Inflammatory macrophage treated with lipopolysaccharide for 1 hour (primary cell): ENCODE measurements around the gene SPSB1.

ENCODE experiments used
- DNase-seq, 2 donors: peaks; one replicate each; pipeline ENCODE4 v3.0.0-alpha.2; 2020 to 2022

SPSB1 gene

GRCh38 chr1:9320520-9321479 is 28.1 kb downstream of the SPSB1 start:
- no peak for DNase-seq

GRCh38 chr1:9321480-9321849 is 28.8 kb downstream of the SPSB1 start:
- DNase-seq, result peak in 1 of 2 donors; percentile 20

GRCh38 chr1:9321986-9322660 is 29.4 kb downstream of the SPSB1 start:
- no peak for DNase-seq

GRCh38 chr1:9322661-9323244 is 30.1 kb downstream of the SPSB1 start:
- no peak for DNase-seq

- no peak for DNase-seq
Measured at GRCh38 chr1:9324246-9325096, 31.8 kb downstream of the SPSB1 start.

- no peak for DNase-seq
Measured at GRCh38 chr1:9326596-9326995, 33.9 kb downstream of the SPSB1 start.

- DNase-seq, result no peak
Measured at GRCh38 chr1:9328201-9328600, 35.5 kb downstream of the SPSB1 start.

- no peak for DNase-seq
Measured at GRCh38 chr1:9328715-9329114, 36.0 kb downstream of the SPSB1 start.

- no peak for DNase-seq
Measured at GRCh38 chr1:9331016-9331415, 38.3 kb downstream of the SPSB1 start.

- DNase-seq, result no peak
Measured at GRCh38 chr1:9331558-9332346, 39.1 kb downstream of the SPSB1 start.

GRCh38 chr1:9332513-9333143 is 39.9 kb downstream of the SPSB1 start:
- no peak for DNase-seq

GRCh38 chr1:9338397-9339246 is 45.9 kb downstream of the SPSB1 start:
- DNase-seq, result no peak

GRCh38 chr1:9340172-9340854 is 47.6 kb downstream of the SPSB1 start:
- no peak for DNase-seq

GRCh38 chr1:9340864-9341263 is 48.2 kb downstream of the SPSB1 start:
- peak; percentile 64 to 84 for DNase-seq

- DNase-seq, result no peak
Measured at GRCh38 chr1:9341301-9341845, 48.7 kb downstream of the SPSB1 start.

GRCh38 chr1:9343269-9343668 is 50.6 kb downstream of the SPSB1 start:
- DNase-seq, result no peak

GRCh38 chr1:9344426-9345200 is 51.9 kb downstream of the SPSB1 start:
- DNase-seq, result no peak

- DNase-seq, result no peak
Measured at GRCh38 chr1:9345471-9345870, 52.8 kb downstream of the SPSB1 start.

- DNase-seq, result no peak
Measured at GRCh38 chr1:9345922-9346321, 53.2 kb downstream of the SPSB1 start.
